GM12873 (cell line): ENCODE measurements around the gene SLC44A1.
A peak's percentile ranks its signal among the peaks of the same experiment; 100 is the strongest.

ENCODE experiments used
- TF ChIP-seq, protein P1 (sequence below): IDR thresholded peaks from 2 replicates; pipeline ENCODE4 v1.5.1; 2012; ENCODE audit warnings: low read depth, mild to moderate bottlenecking, moderate library complexity, low read length, control low read depth; ENCODE audit not compliant: insufficient read depth; ENCODE audit errors: missing control alignments

The SLC44A1 gene

GRCh38 chr9:105243015-105243686, 1.3 kb upstream of the SLC44A1 start:
- TF ChIP-seq, protein P1, sequence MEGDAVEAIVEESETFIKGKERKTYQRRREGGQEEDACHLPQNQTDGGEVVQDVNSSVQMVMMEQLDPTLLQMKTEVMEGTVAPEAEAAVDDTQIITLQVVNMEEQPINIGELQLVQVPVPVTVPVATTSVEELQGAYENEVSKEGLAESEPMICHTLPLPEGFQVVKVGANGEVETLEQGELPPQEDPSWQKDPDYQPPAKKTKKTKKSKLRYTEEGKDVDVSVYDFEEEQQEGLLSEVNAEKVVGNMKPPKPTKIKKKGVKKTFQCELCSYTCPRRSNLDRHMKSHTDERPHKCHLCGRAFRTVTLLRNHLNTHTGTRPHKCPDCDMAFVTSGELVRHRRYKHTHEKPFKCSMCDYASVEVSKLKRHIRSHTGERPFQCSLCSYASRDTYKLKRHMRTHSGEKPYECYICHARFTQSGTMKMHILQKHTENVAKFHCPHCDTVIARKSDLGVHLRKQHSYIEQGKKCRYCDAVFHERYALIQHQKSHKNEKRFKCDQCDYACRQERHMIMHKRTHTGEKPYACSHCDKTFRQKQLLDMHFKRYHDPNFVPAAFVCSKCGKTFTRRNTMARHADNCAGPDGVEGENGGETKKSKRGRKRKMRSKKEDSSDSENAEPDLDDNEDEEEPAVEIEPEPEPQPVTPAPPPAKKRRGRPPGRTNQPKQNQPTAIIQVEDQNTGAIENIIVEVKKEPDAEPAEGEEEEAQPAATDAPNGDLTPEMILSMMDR: no peak

GRCh38 chr9:105244734-105245028, 230 bp downstream of the SLC44A1 start:
- TF ChIP-seq, protein P1: no peak

- TF ChIP-seq, protein P1: peak; percentile 10
Measured at GRCh38 chr9:105245029-105245890, 809 bp downstream of the SLC44A1 start.

DNA sequence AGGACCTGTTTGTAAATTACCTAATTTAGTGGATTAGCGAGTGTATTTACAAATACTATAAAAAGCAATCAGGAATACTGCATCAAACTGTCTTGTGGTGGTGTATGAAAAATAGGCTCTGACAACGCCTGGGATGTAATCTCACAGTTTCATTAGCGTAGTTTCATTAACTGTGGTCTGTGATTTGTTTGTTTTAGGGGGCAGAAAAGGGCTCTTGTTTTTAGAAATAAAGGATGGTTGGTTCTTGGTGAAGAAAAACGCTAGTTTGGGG, 1.4 kb downstream of the SLC44A1 start:
- TF ChIP-seq, protein P1: no peak

GRCh38 chr9:105246656-105247173, 2.3 kb downstream of the SLC44A1 start:
- TF ChIP-seq, protein P1: no peak

DNA sequence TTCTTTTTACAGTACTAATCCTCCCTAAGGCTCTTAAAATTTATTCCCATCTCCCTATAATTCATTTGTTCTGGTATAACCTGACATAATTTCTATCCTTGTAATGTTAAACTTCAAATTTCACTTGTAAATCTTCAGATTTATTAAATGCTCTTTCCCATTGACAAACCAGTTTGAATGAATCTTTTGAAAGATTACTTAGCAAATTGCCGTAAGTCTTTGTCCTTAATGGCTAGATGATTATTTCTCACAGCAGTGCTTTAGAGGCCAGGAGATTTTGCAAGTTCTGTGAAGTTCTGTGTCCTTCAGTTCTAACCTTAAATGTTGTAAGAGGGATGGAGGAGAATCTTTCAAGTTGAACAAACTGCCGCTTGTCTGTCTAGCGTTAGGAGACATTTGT, 4.2 kb downstream of the SLC44A1 start:
- TF ChIP-seq, protein P1: no peak

GRCh38 chr9:105251133-105251532, 6.7 kb downstream of the SLC44A1 start:
- TF ChIP-seq, protein P1: no peak
